Medulla oblongata (tissue), 1 donor: ENCODE data around the gene SPINT1.

Experiments used
- DNase-seq: peaks from one replicate; pipeline ENCODE4 v3.0.0-alpha.2; 2015; ENCODE audit errors: extremely low spot score

Gene SPINT1

GRCh38 chr15:40828447-40829036, 15.3 kb upstream of the SPINT1 start, which contains the start of gene PPP1R14D:
TSS of gene PPP1R14D (minus strand) at chr15:40828708. CDS start at chr15:40828641, 67 bp downstream.
- DNase-seq = no peak

- DNase-seq = no peak
These were observed 14.7 kb upstream of the SPINT1 start for GRCh38 chr15:40829115-40829514.

- no peak for DNase-seq
These were observed 13.0 kb upstream of the SPINT1 start for GRCh38 chr15:40830884-40831283.

- no peak for DNase-seq
These were observed 12.0 kb upstream of the SPINT1 start for GRCh38 chr15:40831861-40832260.

- no peak for DNase-seq
These were observed 10.9 kb upstream of the SPINT1 start for GRCh38 chr15:40832903-40833302.

- DNase-seq = no peak
These were observed 7.8 kb upstream of the SPINT1 start for GRCh38 chr15:40836020-40836419.

GRCh38 chr15:40838756-40839155, 5.1 kb upstream of the SPINT1 start:
- DNase-seq = no peak

- no peak for DNase-seq
These were observed 2.1 kb upstream of the SPINT1 start for GRCh38 chr15:40841741-40842140.

GRCh38 chr15:40843261-40843884, 475 bp upstream of the SPINT1 start:
- no peak for DNase-seq

- DNase-seq = no peak
These were observed 815 bp downstream of the SPINT1 start for GRCh38 chr15:40844696-40845030.

- no peak for DNase-seq
These were observed 1.2 kb downstream of the SPINT1 start for GRCh38 chr15:40845036-40845435.

- DNase-seq = no peak
These were observed 1.9 kb downstream of the SPINT1 start for GRCh38 chr15:40845511-40846284.

- no peak for DNase-seq
These were observed 3.0 kb downstream of the SPINT1 start for GRCh38 chr15:40846841-40847222.

- peak; percentile 80 for DNase-seq
These were observed 3.5 kb downstream of the SPINT1 start for GRCh38 chr15:40847223-40847961.

- no peak for DNase-seq
These were observed 6.8 kb downstream of the SPINT1 start for GRCh38 chr15:40850576-40851112.

- no peak for DNase-seq
These were observed 8.7 kb downstream of the SPINT1 start for GRCh38 chr15:40852529-40852928.

GRCh38 chr15:40853241-40853890, 9.5 kb downstream of the SPINT1 start:
- no peak for DNase-seq

- no peak for DNase-seq
These were observed 10.3 kb downstream of the SPINT1 start for GRCh38 chr15:40854161-40854560.

- no peak for DNase-seq
These were observed 11.9 kb downstream of the SPINT1 start for GRCh38 chr15:40855706-40856234.

GRCh38 chr15:40856746-40857145, 12.9 kb downstream of the SPINT1 start:
- DNase-seq = no peak

GRCh38 chr15:40857601-40858341, 13.9 kb downstream of the SPINT1 start:
- DNase-seq = peak; percentile 64
